ENCODE data around the gene ZC3HAV1.
"Not testable (repeated sequence)": the region's sequence is repeated elsewhere in the genome, so short reads cannot be mapped to it uniquely, and the experiment has no call there.

Gene ZC3HAV1

GRCh38 chr7:139109188-139109982, at the start of gene ZC3HAV1:
Gene ZC3HAV1, minus strand, starts transcription at chr7:139109720. Its CDS starts 389 bp downstream, at chr7:139109331.
- peak; percentile 57 for DNase-seq

- no peak for DNase-seq
Measured at GRCh38 chr7:139153832-139154231, 44.3 kb upstream of the ZC3HAV1 start.

GRCh38 chr7:139152149-139152548, 42.6 kb upstream of the ZC3HAV1 start:
- DNase-seq = no peak

GRCh38 chr7:139139150-139139549, 29.6 kb upstream of the ZC3HAV1 start:
- no peak for DNase-seq

- peak; percentile 76 for DNase-seq
Measured at GRCh38 chr7:139133335-139134139, 24.0 kb upstream of the ZC3HAV1 start.

GRCh38 chr7:139132887-139133286, 23.4 kb upstream of the ZC3HAV1 start:
- no peak for DNase-seq

- no peak for DNase-seq
Measured at GRCh38 chr7:139131601-139132041, 22.1 kb upstream of the ZC3HAV1 start.

- not testable (repeated sequence) for DNase-seq
Measured at GRCh38 chr7:139129814-139130213, 20.3 kb upstream of the ZC3HAV1 start.

- no peak for DNase-seq
Measured at GRCh38 chr7:139127648-139128047, 18.1 kb upstream of the ZC3HAV1 start.

- no peak for DNase-seq
Measured at GRCh38 chr7:139125657-139126056, 16.1 kb upstream of the ZC3HAV1 start.

GRCh38 chr7:139124995-139125394, 15.5 kb upstream of the ZC3HAV1 start:
- not testable (repeated sequence) for DNase-seq

- DNase-seq = no peak
Measured at GRCh38 chr7:139124084-139124914, 14.8 kb upstream of the ZC3HAV1 start.

GRCh38 chr7:139119486-139119849, 9.9 kb upstream of the ZC3HAV1 start:
- no peak for DNase-seq

GRCh38 chr7:139118805-139119485, 9.4 kb upstream of the ZC3HAV1 start:
- no peak for DNase-seq

GRCh38 chr7:139118234-139118804, 8.8 kb upstream of the ZC3HAV1 start:
- DNase-seq = no peak

GRCh38 chr7:139117599-139118233, 8.2 kb upstream of the ZC3HAV1 start:
- DNase-seq = no peak

GRCh38 chr7:139116999-139117398, 7.5 kb upstream of the ZC3HAV1 start:
- no peak for DNase-seq

- DNase-seq = no peak
Measured at GRCh38 chr7:139115104-139115503, 5.6 kb upstream of the ZC3HAV1 start.

- no peak for DNase-seq
Measured at GRCh38 chr7:139114585-139114984, 5.1 kb upstream of the ZC3HAV1 start.

GRCh38 chr7:139114018-139114417, 4.5 kb upstream of the ZC3HAV1 start:
- no peak for DNase-seq

- no peak for DNase-seq
Measured at GRCh38 chr7:139112741-139113250, 3.3 kb upstream of the ZC3HAV1 start.

Data from T1000 (cell line).